ENCODE results near the gene TM7SF2. TPM values are rescaled to one million over a fixed set of nuclear protein-coding genes. Genes with fewer than 3 reads are reported as not detected.

TM7SF2 gene
- total and polyA plus RNA-seq, 2 of the 13 experiments (the other 11 are each of a cell fraction or from before 2014, with no cell fraction given) = 56.0 to 66.9 TPM

- TF ChIP-seq MLXIP (CRISPR knock-in tag; IDR thresholded peaks at IDR 0.05; ENCODE audit: borderline replicate concordance) (no peak; the same call in 1 of the 2 replicates), RFXANK (CRISPR knock-in tag; IDR thresholded peaks at IDR 0.05) (no peak), FOSL2 (CRISPR knock-in tag; IDR thresholded peaks at IDR 0.05) (peak; percentile 64), HINFP (CRISPR knock-in tag; IDR thresholded peaks at IDR 0.05; ENCODE audit: low read depth) (peak; percentile 53; the same call in 1 of the 2 replicates), TERF1 (CRISPR knock-in tag; IDR thresholded peaks at IDR 0.05) (no peak), RBFOX2 (IDR thresholded peaks at IDR 0.05; ENCODE audit: low read depth, low read length) (peak; percentile 97), ZNF382 (CRISPR knock-in tag; IDR thresholded peaks at IDR 0.05; ENCODE audit: borderline replicate concordance) (no peak), ZNF354B (CRISPR knock-in tag; IDR thresholded peaks at IDR 0.05) (no peak), ZBTB38 (CRISPR knock-in tag; IDR thresholded peaks at IDR 0.05) (peak; percentile 91), MAFF (IDR thresholded peaks at IDR 0.05; ENCODE audit: low read depth, low read length) (no peak), TGIF2 (CRISPR knock-in tag; IDR thresholded peaks at IDR 0.05) (peak; percentile 80), TRIM24 (CRISPR knock-in tag; IDR thresholded peaks at IDR 0.05) (no peak), GFI1 (CRISPR knock-in tag; IDR thresholded peaks at IDR 0.05; ENCODE audit: borderline replicate concordance) (0 out of 2 replicates have a peak, but pooled peaks have one; percentile 34), FOXA3 (CRISPR knock-in tag; IDR thresholded peaks at IDR 0.05) (no peak; the same call in 1 of the 2 replicates), ZNF337 (CRISPR knock-in tag; IDR thresholded peaks at IDR 0.05; ENCODE audit: borderline replicate concordance, low read depth) (no peak), ZNF616 (CRISPR knock-in tag; IDR thresholded peaks at IDR 0.05; ENCODE audit: low read depth) (no peak), DPF2 (CRISPR knock-in tag; IDR thresholded peaks at IDR 0.05; ENCODE audit: borderline replicate concordance, low read depth) (no peak), KLF13 (CRISPR knock-in tag; IDR thresholded peaks at IDR 0.05) (no peak), NCOA1 (CRISPR knock-in tag; IDR thresholded peaks at IDR 0.05) (no peak), PHB2 (IDR thresholded peaks at IDR 0.05; ENCODE audit: partially characterized antibody) (no peak), ZFYVE20 (CRISPR knock-in tag; IDR thresholded peaks at IDR 0.05; ENCODE audit: borderline replicate concordance, low read depth) (no peak)
- TF ChIP-seq, protein P1, sequence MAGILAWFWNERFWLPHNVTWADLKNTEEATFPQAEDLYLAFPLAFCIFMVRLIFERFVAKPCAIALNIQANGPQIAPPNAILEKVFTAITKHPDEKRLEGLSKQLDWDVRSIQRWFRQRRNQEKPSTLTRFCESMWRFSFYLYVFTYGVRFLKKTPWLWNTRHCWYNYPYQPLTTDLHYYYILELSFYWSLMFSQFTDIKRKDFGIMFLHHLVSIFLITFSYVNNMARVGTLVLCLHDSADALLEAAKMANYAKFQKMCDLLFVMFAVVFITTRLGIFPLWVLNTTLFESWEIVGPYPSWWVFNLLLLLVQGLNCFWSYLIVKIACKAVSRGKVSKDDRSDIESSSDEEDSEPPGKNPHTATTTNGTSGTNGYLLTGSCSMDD (CRISPR knock-in tag; IDR thresholded peaks at IDR 0.05) = 0 out of 2 replicates have a peak, but pooled peaks have one; percentile 14
- TF ChIP-seq, protein P2, sequence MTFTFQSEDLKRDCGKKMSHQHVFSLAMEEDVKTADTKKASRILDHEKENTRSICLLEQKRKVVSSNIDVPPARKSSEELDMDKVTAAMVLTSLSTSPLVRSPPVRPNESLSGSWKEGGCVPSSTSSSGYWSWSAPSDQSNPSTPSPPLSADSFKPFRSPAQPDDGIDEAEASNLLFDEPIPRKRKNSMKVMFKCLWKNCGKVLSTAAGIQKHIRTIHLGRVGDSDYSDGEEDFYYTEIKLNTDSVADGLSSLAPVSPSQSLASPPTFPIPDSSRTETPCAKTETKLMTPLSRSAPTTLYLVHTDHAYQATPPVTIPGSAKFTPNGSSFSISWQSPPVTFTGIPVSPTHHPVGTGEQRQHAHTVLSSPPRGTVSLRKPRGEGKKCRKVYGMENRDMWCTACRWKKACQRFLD (CRISPR knock-in tag; IDR thresholded peaks at IDR 0.05; ENCODE audit: borderline replicate concordance) = peak; percentile 25; the same call in 1 of the 2 replicates
Measured at GRCh38 chr11:65134240-65134951, 22.7 kb downstream of the TM7SF2 start, which contains the start of gene SYVN1 (continued).

Measured in HepG2 (cell line).